GM13977 (cell line): ENCODE measurements around the gene KIFAP3.
"Not testable (repeated sequence)": the region's sequence is repeated elsewhere in the genome, so short reads cannot be mapped to it uniquely, and the experiment has no call there.

Source experiments
- DNase-seq: peaks from one replicate; pipeline ENCODE4 v3.0.0; 2012; ENCODE audit warnings: low spot score
- CTCF ChIP-seq: IDR thresholded peaks from 2 replicates; pipeline ENCODE4 v1.5.1; 2012; ENCODE audit warnings: mild to moderate bottlenecking, control low read depth; ENCODE audit not compliant: insufficient read depth; ENCODE audit errors: extremely low read depth, missing control alignments
- in situ Hi-C: fragments of 300-500 bp; cut with MboI; formaldehyde crosslinking; loops from one replicate; pipeline ENCODE4 v1.12.0; 2022; ENCODE audit warnings: low sequenced_read_pairs, low pct_unique_long_range_greater_than_20kb, mixed read lengths, inconsistent platforms; ENCODE audit not compliant: unreplicated experiment

Gene KIFAP3

GRCh38 chr1:170010443-170010842, 64.1 kb downstream of the KIFAP3 start:
- in situ Hi-C loops: no loop called here
- DNase-seq: peak; percentile 4
- TF ChIP-seq CTCF: peak; percentile 40

GRCh38 chr1:170009551-170009950, 64.9 kb downstream of the KIFAP3 start:
- in situ Hi-C loops: no loop called here
- TF ChIP-seq CTCF: no peak
- no peak for DNase-seq

GRCh38 chr1:170008745-170009144, 65.8 kb downstream of the KIFAP3 start:
- in situ Hi-C loops, DNase-seq: not testable (repeated sequence)

- DNase-seq, in situ Hi-C loops: not testable (repeated sequence)
These were observed 71.1 kb downstream of the KIFAP3 start for GRCh38 chr1:170003270-170003835.

GRCh38 chr1:170001266-170001665, 73.2 kb downstream of the KIFAP3 start:
- no peak for TF ChIP-seq CTCF
- DNase-seq: no peak
- in situ Hi-C loops: no loop called here

- no peak for TF ChIP-seq CTCF
- DNase-seq: no peak
- in situ Hi-C loops: no loop called here
These were observed 74.7 kb downstream of the KIFAP3 start for GRCh38 chr1:169999761-170000160.

GRCh38 chr1:169999331-169999741, 75.2 kb downstream of the KIFAP3 start:
- TF ChIP-seq CTCF: no peak
- no peak for DNase-seq
- in situ Hi-C loops: no loop called here

- DNase-seq: no peak
- in situ Hi-C loops: no loop called here
- TF ChIP-seq CTCF: no peak
These were observed 78.5 kb downstream of the KIFAP3 start for GRCh38 chr1:169995993-169996392.
